ENCODE data around the gene EP400.
A peak's percentile ranks its signal among the peaks of the same experiment; 100 is the strongest.

The EP400 gene

GRCh38 chr12:131913666-131914065 lies 36.1 kb upstream of the EP400 start:
- no peak for TF ChIP-seq TAF1 (IDR thresholded peaks at IDR 0.05; ENCODE audit: borderline replicate concordance, low read depth, low read length)
- no peak for TF ChIP-seq POLR2AphosphoS5 (IDR thresholded peaks at IDR 0.05; ENCODE audit: low read depth, low read length)
- no peak for TF ChIP-seq POLR2A (IDR thresholded peaks at IDR 0.05; ENCODE audit: low read depth, low read length)
- DNase-seq (ENCODE audit: insufficient read length) (no peak), FAIRE-seq (no peak)

- no peak for FAIRE-seq
- TF ChIP-seq POLR2A (IDR thresholded peaks at IDR 0.05; ENCODE audit: low read depth, low read length) (no peak), TAF1 (IDR thresholded peaks at IDR 0.05; ENCODE audit: borderline replicate concordance, low read depth, low read length) (no peak), POLR2AphosphoS5 (IDR thresholded peaks at IDR 0.05; ENCODE audit: low read depth, low read length) (no peak)
Observed at GRCh38 chr12:131914179-131914702, 35.5 kb upstream of the EP400 start.

GRCh38 chr12:131915000-131915689 lies 34.6 kb upstream of the EP400 start:
- TF ChIP-seq POLR2AphosphoS5 (IDR thresholded peaks at IDR 0.05; ENCODE audit: low read depth, low read length) (no peak), TAF1 (IDR thresholded peaks at IDR 0.05; ENCODE audit: borderline replicate concordance, low read depth, low read length) (no peak), POLR2A (IDR thresholded peaks at IDR 0.05; ENCODE audit: low read depth, low read length) (no peak)
- DNase-seq (ENCODE audit: insufficient read length) (peak; percentile 19), FAIRE-seq (no peak)

More at GRCh38 chr12:131914179-131914702, 35.5 kb upstream of the EP400 start:
- no peak for DNase-seq (ENCODE audit: insufficient read length)

- TF ChIP-seq POLR2AphosphoS5 (IDR thresholded peaks at IDR 0.05; ENCODE audit: low read depth, low read length), result no peak
- no peak for TF ChIP-seq TAF1 (IDR thresholded peaks at IDR 0.05; ENCODE audit: borderline replicate concordance, low read depth, low read length)
- TF ChIP-seq POLR2A (IDR thresholded peaks at IDR 0.05; ENCODE audit: low read depth, low read length), result no peak
- FAIRE-seq (no peak), DNase-seq (ENCODE audit: insufficient read length) (peak; percentile 28)
Observed at GRCh38 chr12:131915823-131916222, 33.9 kb upstream of the EP400 start.

- DNase-seq (ENCODE audit: insufficient read length) (peak; percentile 40), FAIRE-seq (no peak)
- TF ChIP-seq POLR2A (IDR thresholded peaks at IDR 0.05; ENCODE audit: low read depth, low read length) (no peak), POLR2AphosphoS5 (IDR thresholded peaks at IDR 0.05; ENCODE audit: low read depth, low read length) (no peak), TAF1 (IDR thresholded peaks at IDR 0.05; ENCODE audit: borderline replicate concordance, low read depth, low read length) (no peak)
Observed at GRCh38 chr12:131916306-131917138, 33.2 kb upstream of the EP400 start.

- no peak for DNase-seq (ENCODE audit: insufficient read length)
- TF ChIP-seq POLR2AphosphoS5 (IDR thresholded peaks at IDR 0.05; ENCODE audit: low read depth, low read length) (no peak), POLR2A (IDR thresholded peaks at IDR 0.05; ENCODE audit: low read depth, low read length) (no peak), TAF1 (IDR thresholded peaks at IDR 0.05; ENCODE audit: borderline replicate concordance, low read depth, low read length) (no peak)
- no peak for FAIRE-seq
Observed at GRCh38 chr12:131917139-131917710, 32.5 kb upstream of the EP400 start.

- DNase-seq (ENCODE audit: insufficient read length) (peak; percentile 27), FAIRE-seq (no peak)
- TF ChIP-seq POLR2A (IDR thresholded peaks at IDR 0.05; ENCODE audit: low read depth, low read length), result no peak
- no peak for TF ChIP-seq TAF1 (IDR thresholded peaks at IDR 0.05; ENCODE audit: borderline replicate concordance, low read depth, low read length)
Observed at GRCh38 chr12:131917711-131918306, 31.9 kb upstream of the EP400 start.

GRCh38 chr12:131918311-131919050 lies 31.3 kb upstream of the EP400 start:
- TF ChIP-seq TAF1 (IDR thresholded peaks at IDR 0.05; ENCODE audit: borderline replicate concordance, low read depth, low read length), result no peak
- no peak for TF ChIP-seq POLR2AphosphoS5 (IDR thresholded peaks at IDR 0.05; ENCODE audit: low read depth, low read length)
- no peak for TF ChIP-seq POLR2A (IDR thresholded peaks at IDR 0.05; ENCODE audit: low read depth, low read length)
- no peak for FAIRE-seq

GRCh38 chr12:131919051-131919347 lies 30.7 kb upstream of the EP400 start:
- FAIRE-seq (no peak), DNase-seq (ENCODE audit: insufficient read length) (no peak)
- no peak for TF ChIP-seq TAF1 (IDR thresholded peaks at IDR 0.05; ENCODE audit: borderline replicate concordance, low read depth, low read length)
- no peak for TF ChIP-seq POLR2AphosphoS5 (IDR thresholded peaks at IDR 0.05; ENCODE audit: low read depth, low read length)
- TF ChIP-seq POLR2A (IDR thresholded peaks at IDR 0.05; ENCODE audit: low read depth, low read length), result no peak

More at GRCh38 chr12:131918311-131919050, 31.3 kb upstream of the EP400 start:
- DNase-seq (ENCODE audit: insufficient read length), result peak; percentile 34

GRCh38 chr12:131919366-131920156 lies 30.2 kb upstream of the EP400 start:
- TF ChIP-seq POLR2AphosphoS5 (IDR thresholded peaks at IDR 0.05; ENCODE audit: low read depth, low read length) (no peak), TAF1 (IDR thresholded peaks at IDR 0.05; ENCODE audit: borderline replicate concordance, low read depth, low read length) (no peak), POLR2A (IDR thresholded peaks at IDR 0.05; ENCODE audit: low read depth, low read length) (no peak)
- DNase-seq (ENCODE audit: insufficient read length) (peak; percentile 19), FAIRE-seq (no peak)
